CD14-positive monocyte (primary cell): Measurements from ENCODE around the gene CACNB2. TPM values are rescaled to one million over a fixed set of nuclear protein-coding genes. Genes with fewer than 3 reads are reported as not detected.

ENCODE experiments used
- DNase-seq, 3 donors: peaks; one replicate each; pipeline ENCODE4 v3.0.0-alpha.2; 2011 to 2022
- H2AFZ ChIP-seq: 2 replicates; pipeline ENCODE4 v1.6.0; 2012; ENCODE audit warnings: mild to moderate bottlenecking, low read depth, low read length, inconsistent platforms; ENCODE audit not compliant: insufficient read depth, poor library complexity, severe bottlenecking
- H3K27ac ChIP-seq, 2 donors: 1 replicate in 1 of 2; 2 replicates in 1 of 2; pipeline ENCODE4 v1.5.1; 2012 to 2013; ENCODE audit warnings: low read length in 2 of 2, control low read depth in 1 of 2, inconsistent platforms in 1 of 2, low read depth in 1 of 2, mild to moderate bottlenecking in 1 of 2
- H3K27me3 ChIP-seq, 2 donors: one replicate each; pipeline versions ENCODE4 v1.6.0 to v1.6.1; 2011 to 2013; ENCODE audit warnings: low read length in 2 of 2; ENCODE audit not compliant: control insufficient read depth in 2 of 2, insufficient read depth in 2 of 2
- H3K36me3 ChIP-seq, 2 donors: replicated peaks in 1 of 2; 1 replicate in 1 of 2; 2 replicates in 1 of 2; pipeline versions ENCODE4 v1.5.1 to v1.6.1; 2012 to 2013; ENCODE audit warnings: low read length in 2 of 2, control low read depth in 1 of 2, inconsistent platforms in 1 of 2, mild to moderate bottlenecking in 1 of 2; ENCODE audit not compliant: insufficient read depth in 2 of 2, control insufficient read depth in 1 of 2
- H3K4me1 ChIP-seq, 2 donors: 1 replicate in 1 of 2; 2 replicates in 1 of 2; pipeline versions ENCODE4 v1.5.1 to v1.6.1; 2012 to 2013; ENCODE audit warnings: low read length in 2 of 2, control low read depth in 1 of 2, inconsistent platforms in 1 of 2, mild to moderate bottlenecking in 1 of 2, moderate library complexity in 1 of 2; ENCODE audit not compliant: insufficient read depth in 2 of 2, control insufficient read depth in 1 of 2
- H3K4me2 ChIP-seq: replicated peaks from 2 replicates; pipeline ENCODE3; 2012; ENCODE audit warnings: low read length, moderate library complexity, mild to moderate bottlenecking; ENCODE audit not compliant: poor library complexity, severe bottlenecking; ENCODE audit errors: extremely low read depth
- H3K4me3 ChIP-seq, 3 experiments: fragments of 200-600 bp in 1 of 3; sonication (generic) in 1 of 3; replicated peaks in 1 of 3; 1 replicate in 2 of 3; 2 replicates in 1 of 3; pipeline ENCODE4 v1.5.1; 2011 to 2013; ENCODE audit warnings: low read length in 3 of 3, mild to moderate bottlenecking in 3 of 3, control low read depth in 2 of 3, low read depth in 2 of 3, inconsistent platforms in 1 of 3, moderate library complexity in 1 of 3
- H3K79me2 ChIP-seq: 2 replicates; pipeline ENCODE4 v1.6.0; 2012; ENCODE audit warnings: mild to moderate bottlenecking, control low read depth, inconsistent platforms, low read length, moderate library complexity; ENCODE audit not compliant: insufficient read depth
- H3K9ac ChIP-seq: 2 replicates; pipeline ENCODE4 v1.6.0; 2017; ENCODE audit warnings: low read length, mild to moderate bottlenecking; ENCODE audit not compliant: insufficient read depth, poor library complexity, severe bottlenecking
- H3K9me3 ChIP-seq, 2 donors: replicated peaks in 1 of 2; 1 replicate in 1 of 2; 2 replicates in 1 of 2; pipeline versions ENCODE4 v1.5.1 to v1.6.1; 2012 to 2013; ENCODE audit warnings: low read length in 2 of 2, control low read depth in 1 of 2; ENCODE audit not compliant: control insufficient read depth in 1 of 2, insufficient read depth in 1 of 2
- H4K20me1 ChIP-seq: 2 replicates; pipeline ENCODE4 v1.6.0; 2012; ENCODE audit warnings: mild to moderate bottlenecking, low read length, control low read depth, moderate library complexity; ENCODE audit not compliant: insufficient read depth
- H3K27ac Mint-ChIP-seq, 7 donors: one replicate each; pipeline ENCODE4 v1.8.0; 2020; ENCODE audit warnings: mild to moderate bottlenecking in 7 of 7, mixed read lengths in 7 of 7, moderate library complexity in 6 of 7, inconsistent platforms in 2 of 7
- H3K27me3 Mint-ChIP-seq, 3 donors: one replicate each; pipeline ENCODE4 v1.8.0; 2021 to 2022; ENCODE audit warnings: low read depth in 3 of 3, mild to moderate bottlenecking in 3 of 3, mixed read lengths in 3 of 3, moderate library complexity in 3 of 3, inconsistent platforms in 1 of 3
- H3K36me3 Mint-ChIP-seq, 2 donors: one replicate each; pipeline ENCODE4 v1.8.0; 2020; ENCODE audit warnings: mixed read lengths in 2 of 2, inconsistent platforms in 1 of 2, mild to moderate bottlenecking in 1 of 2
- H3K4me1 Mint-ChIP-seq: one replicate; pipeline ENCODE4 v1.8.0; 2020; ENCODE audit warnings: mild to moderate bottlenecking, mixed read lengths
- H3K4me3 Mint-ChIP-seq, 2 donors: one replicate each; pipeline ENCODE4 v1.8.0; 2020; ENCODE audit warnings: mild to moderate bottlenecking in 2 of 2, mixed read lengths in 2 of 2, moderate library complexity in 1 of 2
- H3K9me3 Mint-ChIP-seq, 7 donors: one replicate each; pipeline ENCODE4 v1.8.0; 2020 to 2022; ENCODE audit warnings: mixed read lengths in 7 of 7, mild to moderate bottlenecking in 6 of 7, moderate library complexity in 6 of 7, inconsistent platforms in 2 of 7
- CTCF ChIP-seq: fragments of 200-600 bp; IDR thresholded peaks from one replicate; pipeline ENCODE4 v1.8.0; 2022; ENCODE audit warnings: antibody characterized with exemption, mild to moderate bottlenecking
- WGBS: methylation state at CpG from one replicate; pipeline ENCODE4 v1.1.5; 2013; ENCODE audit warnings: missing lambda C conversion rate; ENCODE audit not compliant: insufficient coverage; 5-methylcytosine and 5-hydroxymethylcytosine counted together
- intact Hi-C, 2 donors: fragments of 100-400 bp; cut with micrococcal nuclease; formaldehyde crosslinking; loops; one replicate each; pipeline versions ENCODE4 v1.15.0 to v1.15.1; 2023
- polyA plus RNA-seq, 3 donors: library from polyadenylated mRNA; depleted of rRNA in 1 of 3; unstranded in 2 of 3; stranded (reverse) in 1 of 3; fragments of 300-500 nt in 2 of 3; fragments of >200 nt in 1 of 3; fragmentation: Illumina TruSeq in 2 of 3; gene quantifications; 1 replicate in 2 of 3; 2 replicates in 1 of 3; pipeline ENCODE4 v1.2.3, GENCODE V29; 2012 to 2021

Gene CACNB2
- polyA plus RNA-seq, 3 donors = 0.05 TPM; not detected in 2

- peaks cover 0 to 3% of the 10 kb centered on the region in 2 donors for H3K36me3 Mint-ChIP-seq
- Histone ChIP-seq H3K27ac (no peak overlapping the region), H3K9ac (no peak overlapping the region), H3K4me1 (no peaks in the 10 kb centered on the region), H2AFZ (no peak overlapping the region), H4K20me1 (no peaks in the 10 kb centered on the region), H3K9me3 (no peaks in the 10 kb centered on the region), H3K27me3 (no peaks in the 10 kb centered on the region), H3K36me3 (no peaks in the 10 kb centered on the region), H3K79me2 (no peaks in the 10 kb centered on the region), H3K4me2 (no peak overlapping the region), H3K4me3 (no peak overlapping the region)
- H3K4me3 Mint-ChIP-seq = no peak overlapping the region
- H3K4me1 Mint-ChIP-seq = no peaks in the 10 kb centered on the region
- no CpG with 5 or more reads among the region's 2 CpGs for WGBS
- H3K27me3 Mint-ChIP-seq = peaks cover 0 to 2% (median 0%) of the 10 kb centered on the region in 3 donors
- DNase-seq = no peak
- H3K9me3 Mint-ChIP-seq = peaks cover 0 to 5% (median 0%) of the 10 kb centered on the region in 7 donors
- intact Hi-C loops = no loop called here
- H3K27ac Mint-ChIP-seq = no peak overlapping the region
- no peak for TF ChIP-seq CTCF
Observed at GRCh38 chr10:18523858-18524257, 383.6 kb downstream of the CACNB2 start.

GRCh38 chr10:18527687-18528086, 387.5 kb downstream of the CACNB2 start:
- intact Hi-C loops = no loop called here
- no peak for TF ChIP-seq CTCF

More at GRCh38 chr10:18527687-18528086, 387.5 kb downstream of the CACNB2 start:
- Mint-ChIP-seq H3K4me3 (no peak overlapping the region), H3K4me1 (no peaks in the 10 kb centered on the region), H3K27me3 (no peaks in the 10 kb centered on the region), H3K27ac (no peak overlapping the region), H3K9me3 (peaks cover 0 to 5% (median 3%) of the 10 kb centered on the region in 7 donors), H3K36me3 (peaks cover 3 to 9% of the 10 kb centered on the region in 2 donors)
- Histone ChIP-seq H2AFZ (no peak overlapping the region), H3K4me3 (no peak overlapping the region), H3K9ac (no peak overlapping the region), H3K4me1 (no peaks in the 10 kb centered on the region), H3K4me2 (no peak overlapping the region), H3K9me3 (no peaks in the 10 kb centered on the region), H3K27me3 (no peaks in the 10 kb centered on the region), H4K20me1 (no peaks in the 10 kb centered on the region), H3K36me3 (no peaks in the 10 kb centered on the region), H3K27ac (no peak overlapping the region), H3K79me2 (no peaks in the 10 kb centered on the region)
- no peak for DNase-seq
- 100% methylated on average over 1 of the region's 2 CpGs for WGBS
